Calu3 (cell line): ENCODE data around the gene SHC2. TPM values are rescaled to one million over a fixed set of nuclear protein-coding genes. Genes with fewer than 3 reads are reported as not detected.
A peak's percentile ranks its signal among the peaks of the same experiment; 100 is the strongest.

Experiments
- BruUV-seq: library from RNA; stranded (reverse); fragments of 400-500 nt; replicated peaks from 2 replicates; lab custom pipeline; 2021; lab: Mats Ljungman, UMichigan
- CTCF ChIA-PET: fragments of 300-600 bp; sonication (Branson Sonifier 250); formaldehyde crosslinking; loops from one replicate; lab custom pipeline; 2022; ENCODE audit warnings: antibody characterized with exemption; lab: Charles Lee
- DNase-seq: peaks from one replicate; pipeline ENCODE4 v3.0.0; 2022
- H3K27ac Mint-ChIP-seq: one replicate; pipeline ENCODE4 v1.8.0; 2022; ENCODE audit warnings: mixed read lengths; ENCODE audit not compliant: unreplicated experiment
- H3K27me3 Mint-ChIP-seq: one replicate; pipeline ENCODE4 v1.8.0; 2022; ENCODE audit warnings: mixed read lengths; ENCODE audit not compliant: unreplicated experiment
- H3K36me3 Mint-ChIP-seq: one replicate; pipeline ENCODE4 v1.8.0; 2022; ENCODE audit warnings: mild to moderate bottlenecking, moderate library complexity, mixed read lengths; ENCODE audit not compliant: insufficient read depth, unreplicated experiment
- H3K4me1 Mint-ChIP-seq: one replicate; pipeline ENCODE4 v1.8.0; 2022; ENCODE audit warnings: mild to moderate bottlenecking, low read depth, mixed read lengths; ENCODE audit not compliant: unreplicated experiment
- H3K4me3 Mint-ChIP-seq: one replicate; pipeline ENCODE4 v1.8.0; 2022; ENCODE audit warnings: mild to moderate bottlenecking, low read depth, moderate library complexity, mixed read lengths; ENCODE audit not compliant: unreplicated experiment
- H3K9me3 Mint-ChIP-seq: one replicate; pipeline ENCODE4 v1.8.0; 2022; ENCODE audit warnings: low read depth, mixed read lengths; ENCODE audit not compliant: unreplicated experiment
- CTCF ChIP-seq: fragments of 200-600 bp; IDR thresholded peaks from one replicate; pipeline ENCODE4 v1.8.0; 2022; ENCODE audit warnings: antibody characterized with exemption; ENCODE audit not compliant: unreplicated experiment
- intact Hi-C: fragments of 100-400 bp; cut with micrococcal nuclease; formaldehyde crosslinking; loops from one replicate; pipeline ENCODE4 v1.10.0; 2022; ENCODE audit not compliant: unreplicated experiment
- total RNA-seq: library from RNA; stranded (reverse); gene quantifications from 2 replicates; pipeline ENCODE4 v1.2.3, GENCODE V29; 2022

SHC2 gene
- total RNA-seq, 1 experiment from 2014 or later = 8.4 TPM

DNA sequence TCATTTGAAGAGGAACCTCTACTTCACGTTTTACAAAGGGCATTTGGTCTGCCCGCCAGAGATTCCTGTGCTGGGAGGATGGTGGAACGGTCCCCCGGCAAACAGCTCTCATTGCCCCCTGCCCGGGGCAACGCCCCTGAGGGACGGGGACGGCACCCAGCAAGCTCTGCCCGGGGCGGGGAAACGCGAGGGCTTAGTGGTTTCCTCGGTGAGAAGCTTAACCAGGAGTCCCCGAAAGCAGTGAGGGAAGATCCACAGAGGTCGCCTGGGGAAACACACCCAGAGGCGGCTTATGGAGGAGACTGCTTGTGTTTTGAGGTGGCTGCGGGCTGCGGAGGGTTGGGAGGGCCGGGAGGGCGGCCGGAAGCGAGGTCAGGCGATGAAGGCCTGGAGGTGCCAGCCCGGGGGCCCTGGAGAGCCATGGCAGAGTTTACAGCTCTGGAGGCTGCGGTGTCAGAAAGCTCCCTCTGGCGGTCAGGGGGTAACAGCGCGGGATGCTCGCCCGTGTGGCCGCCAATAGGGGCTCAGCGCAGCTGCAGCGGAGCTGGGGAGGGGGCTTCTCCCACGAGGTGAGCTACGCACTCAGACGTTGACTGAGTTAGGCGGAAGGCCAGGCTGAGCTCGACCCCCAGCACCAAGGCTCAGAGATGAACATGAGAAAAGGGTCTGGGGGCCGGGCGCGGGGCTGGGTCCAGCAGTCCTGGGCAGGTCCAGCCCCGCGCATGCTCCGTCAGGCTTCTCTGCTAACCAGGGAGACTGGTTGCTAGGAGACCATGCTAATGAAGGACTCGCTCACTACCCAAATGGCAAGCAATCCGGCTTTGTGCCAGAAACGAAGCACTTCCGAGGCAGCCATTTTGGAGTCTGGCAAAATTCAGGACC is 45.8 kb upstream of the SHC2 start:
- CTCF ChIA-PET = interaction anchor here (0.5 to 1.1 kb wide), 7 partner anchors 9 to 1326 kb away, joined by 3 to 7 read pairs (median 4); no protein-coding TSS in a partner anchor
- intact Hi-C loops = no loop called here
- no TSS peak for BruUV-seq

DNA sequence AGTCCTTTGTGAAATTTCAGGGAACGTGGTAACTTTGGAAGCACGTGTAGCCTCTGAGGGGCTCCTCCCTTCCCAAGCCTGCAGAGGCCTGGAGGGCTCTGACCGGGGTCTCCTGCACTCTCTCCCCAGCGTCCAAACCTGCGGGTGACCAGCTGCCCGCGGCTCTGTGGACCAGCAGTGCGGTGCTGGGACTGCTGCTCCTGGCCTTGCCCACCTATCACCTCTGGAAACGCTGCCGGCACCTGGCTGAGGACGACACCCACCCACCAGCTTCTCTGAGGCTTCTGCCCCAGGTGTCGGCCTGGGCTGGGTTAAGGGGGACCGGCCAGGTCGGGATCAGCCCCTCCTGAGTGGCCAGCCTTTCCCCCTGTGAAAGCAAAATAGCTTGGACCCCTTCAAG is 43.8 kb upstream of the SHC2 start:
- H3K4me1 Mint-ChIP-seq = no peaks in the 10 kb centered on the region
- peaks cover 26% of the 10 kb centered on the region for H3K36me3 Mint-ChIP-seq
- H3K9me3 Mint-ChIP-seq = no peaks in the 10 kb centered on the region
- CTCF ChIA-PET = no interaction called here
- intact Hi-C loops = no loop called here
- H3K27me3 Mint-ChIP-seq = peaks cover 5% of the 10 kb centered on the region
- BruUV-seq = no TSS peak
- no peak for DNase-seq
- no peak overlapping the region for H3K4me3 Mint-ChIP-seq
- TF ChIP-seq CTCF = no peak
- H3K27ac Mint-ChIP-seq = no peak overlapping the region

More for the DNA sequence above, 45.8 kb upstream of the SHC2 start:
- Mint-ChIP-seq H3K27me3 (no peaks in the 10 kb centered on the region), H3K4me3 (peak overlapping the region; percentile 89), H3K9me3 (no peaks in the 10 kb centered on the region), H3K4me1 (no peaks in the 10 kb centered on the region), H3K27ac (peak overlapping the region; percentile 97), H3K36me3 (peaks cover 30% of the 10 kb centered on the region)
- DNase-seq = peak; percentile 84
- TF ChIP-seq CTCF = peak; percentile 88

DNA sequence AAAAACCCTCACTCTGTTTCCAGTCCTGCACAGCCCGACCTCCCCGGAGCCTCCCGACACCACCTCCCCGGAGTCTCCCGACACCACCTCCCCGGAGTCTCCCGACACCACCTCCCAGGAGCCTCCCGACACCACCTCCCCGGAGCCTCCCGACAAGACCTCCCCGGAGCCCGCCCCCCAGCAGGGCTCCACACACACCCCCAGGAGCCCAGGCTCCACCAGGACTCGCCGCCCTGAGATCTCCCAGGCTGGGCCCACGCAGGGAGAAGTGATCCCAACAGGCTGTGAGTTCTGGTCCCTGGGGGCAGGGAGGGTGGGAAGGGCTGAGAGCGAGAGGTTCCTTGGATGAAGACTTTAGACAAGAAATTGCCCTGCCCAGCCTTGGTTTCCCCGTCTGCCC is 40.8 kb upstream of the SHC2 start:
- CTCF ChIA-PET = no interaction called here

GRCh38 chr19:498977-499623 is 38.3 kb upstream of the SHC2 start:
- no peak for DNase-seq
- intact Hi-C loops = no loop called here
- peaks cover 26% of the 10 kb centered on the region for H3K27me3 Mint-ChIP-seq
- no peak overlapping the region for H3K27ac Mint-ChIP-seq
- no TSS peak for BruUV-seq
- H3K9me3 Mint-ChIP-seq = no peaks in the 10 kb centered on the region
- no peak overlapping the region for H3K4me3 Mint-ChIP-seq
- no peak for TF ChIP-seq CTCF
- CTCF ChIA-PET = no interaction called here
- H3K4me1 Mint-ChIP-seq = peaks cover 8% of the 10 kb centered on the region
- H3K36me3 Mint-ChIP-seq = peaks cover 12% of the 10 kb centered on the region

More for the DNA sequence above, 40.8 kb upstream of the SHC2 start:
- Mint-ChIP-seq H3K4me1 (peaks cover 8% of the 10 kb centered on the region), H3K9me3 (no peaks in the 10 kb centered on the region), H3K4me3 (no peak overlapping the region), H3K36me3 (peaks cover 16% of the 10 kb centered on the region), H3K27me3 (peaks cover 26% of the 10 kb centered on the region), H3K27ac (no peak overlapping the region)
- TF ChIP-seq CTCF = no peak
- DNase-seq = no peak
- intact Hi-C loops = no loop called here
- no TSS peak for BruUV-seq
